Dedifferentiated amniotic fluid mesenchymal stem cell (primary cell): ENCODE data around the gene ESPNL.
A peak's percentile ranks its signal among the peaks of the same experiment; 100 is the strongest.

Source experiments
- DNase-seq: peaks from one replicate; pipeline ENCODE4 v3.0.0-alpha.2; 2016; ENCODE audit errors: extremely low spot score

The ESPNL gene

DNA sequence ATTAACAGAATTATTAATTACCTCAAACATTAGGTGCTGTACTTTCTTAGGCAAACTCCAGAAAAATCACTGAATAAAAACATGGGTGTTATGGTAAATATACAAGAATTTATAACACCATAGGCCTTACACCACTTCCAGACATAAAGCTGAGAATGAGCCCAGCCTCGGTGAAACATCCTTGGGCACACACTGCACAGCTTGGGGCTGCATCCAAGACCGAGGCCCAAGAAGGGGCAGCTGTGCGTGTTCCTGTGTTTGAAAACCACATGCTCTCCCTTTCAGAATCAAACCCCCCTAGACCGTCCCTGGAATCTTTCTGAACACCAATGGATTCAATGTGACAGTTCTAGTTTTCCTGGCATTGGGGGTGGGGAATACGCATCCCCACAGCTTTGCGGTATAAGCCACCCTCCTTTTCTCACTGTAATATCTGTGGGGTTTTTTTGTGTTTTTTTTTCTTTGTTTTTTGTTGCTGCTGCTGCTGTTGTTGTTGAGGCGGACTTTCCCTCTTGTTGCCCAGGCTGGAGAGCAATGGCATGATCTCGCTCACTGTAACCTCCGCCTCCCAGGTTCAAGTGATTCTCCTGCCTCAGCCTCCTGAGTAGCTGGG lies 71.5 kb downstream of the ESPNL start:
- DNase-seq: peak; percentile 23

DNA sequence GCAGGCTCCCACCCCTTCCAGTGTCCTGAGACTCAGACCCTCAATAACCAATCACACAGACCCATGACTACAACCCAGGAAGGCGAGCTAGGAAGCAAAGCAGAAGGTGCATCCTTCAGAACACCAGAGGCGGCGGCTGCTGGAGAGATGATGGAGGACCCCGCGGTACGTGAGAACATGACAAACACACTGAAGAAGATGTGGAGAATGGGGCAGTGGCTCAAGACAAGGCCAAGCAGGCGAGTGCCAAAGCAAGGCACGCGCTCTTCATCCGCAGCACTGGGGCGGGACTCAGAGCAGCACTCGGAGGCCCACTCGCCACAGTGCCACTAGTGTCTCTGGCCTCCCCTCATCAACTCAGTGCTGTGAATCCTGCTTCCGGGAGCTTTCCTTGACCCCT lies 72.3 kb downstream of the ESPNL start:
- no peak for DNase-seq

DNA sequence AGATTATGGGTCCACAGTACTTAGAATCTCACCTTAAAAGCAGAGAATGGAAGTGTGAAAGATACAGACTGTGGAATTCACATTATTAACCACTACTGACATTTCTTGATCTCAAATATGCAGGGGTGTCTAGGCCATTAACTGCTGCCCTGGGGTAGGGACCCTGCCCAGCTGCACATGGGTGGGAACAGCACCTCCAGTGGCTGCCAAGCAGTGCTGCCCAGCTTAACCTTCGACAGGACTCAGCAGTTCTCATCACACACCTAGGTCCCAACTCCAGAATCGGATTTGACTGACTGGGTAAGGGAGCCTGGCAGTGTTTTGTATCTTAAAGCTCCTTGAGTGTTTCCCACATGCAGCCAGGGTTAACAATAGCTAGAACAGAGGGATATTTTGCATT lies 73.6 kb downstream of the ESPNL start:
- no peak for DNase-seq

GRCh38 chr2:238174291-238174690 lies 74.2 kb downstream of the ESPNL start:
- no peak for DNase-seq

DNA sequence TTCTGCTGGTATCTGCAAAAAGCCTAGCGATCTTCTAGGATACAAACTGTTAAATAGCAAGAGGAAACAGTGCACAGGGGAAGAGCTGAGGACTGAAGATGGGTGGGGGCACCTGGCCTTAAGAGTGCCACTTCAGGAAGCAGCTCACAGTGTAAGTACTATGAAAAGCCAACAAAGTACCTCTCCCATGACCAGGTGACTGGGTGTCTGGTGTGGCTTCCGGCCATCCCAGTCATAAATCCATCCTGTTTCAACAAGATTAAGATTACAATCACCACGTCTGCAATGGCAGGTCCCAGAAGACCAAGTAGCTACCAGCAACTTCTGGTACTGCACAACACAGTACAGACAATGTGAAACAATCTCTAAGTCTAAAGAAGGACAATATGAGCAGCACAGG lies 74.6 kb downstream of the ESPNL start:
- no peak for DNase-seq

DNA sequence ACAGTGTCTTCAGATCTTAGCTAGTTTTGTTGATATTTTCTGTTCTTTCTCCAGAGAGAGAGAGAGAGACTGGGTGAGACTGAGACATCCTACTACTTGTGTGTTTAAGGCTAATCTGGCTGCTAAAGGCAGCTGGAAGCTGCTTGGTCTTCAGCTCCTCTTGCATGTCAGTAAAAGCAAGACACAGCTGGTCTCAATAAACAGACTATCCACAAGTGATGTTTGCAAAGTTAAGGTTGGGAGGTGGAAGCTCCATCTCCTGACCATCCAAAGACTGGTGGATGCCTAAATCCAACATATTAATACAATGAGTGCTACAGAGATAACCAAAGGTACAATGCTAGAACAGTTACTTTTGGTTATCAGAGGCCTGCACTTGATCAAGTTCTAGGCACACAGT lies 76.5 kb downstream of the ESPNL start:
- DNase-seq: peak; percentile 46

- DNase-seq: no peak
These were observed 80.4 kb downstream of the ESPNL start for GRCh38 chr2:238180554-238180953.

- no peak for DNase-seq
These were observed 82.2 kb downstream of the ESPNL start for GRCh38 chr2:238182362-238182761.
